Keratinocyte (primary cell): ENCODE results near the gene SH2D4B.

Experiments
- EZH2 ChIP-seq: IDR thresholded peaks from one replicate; pipeline ENCODE4 v1.6.1; 2012; ENCODE audit warnings: inconsistent platforms, mild to moderate bottlenecking, low read length, moderate library complexity
- TF ChIP-seq, protein P1 (sequence below), 3 experiments: IDR thresholded peaks in 1 of 3; conservative IDR thresholded peaks in 1 of 3; optimal IDR thresholded peaks in 1 of 3; 2 replicates in 2 of 3; 3 replicates in 1 of 3; pipeline versions ENCODE3 to v1.5.1; 2011; ENCODE audit warnings: low read length in 3 of 3, mild to moderate bottlenecking in 3 of 3, moderate library complexity in 2 of 3, control low read depth in 1 of 3, inconsistent platforms in 1 of 3; ENCODE audit not compliant: insufficient read depth in 2 of 3; ENCODE audit errors: extremely low read depth in 1 of 3

DNA sequence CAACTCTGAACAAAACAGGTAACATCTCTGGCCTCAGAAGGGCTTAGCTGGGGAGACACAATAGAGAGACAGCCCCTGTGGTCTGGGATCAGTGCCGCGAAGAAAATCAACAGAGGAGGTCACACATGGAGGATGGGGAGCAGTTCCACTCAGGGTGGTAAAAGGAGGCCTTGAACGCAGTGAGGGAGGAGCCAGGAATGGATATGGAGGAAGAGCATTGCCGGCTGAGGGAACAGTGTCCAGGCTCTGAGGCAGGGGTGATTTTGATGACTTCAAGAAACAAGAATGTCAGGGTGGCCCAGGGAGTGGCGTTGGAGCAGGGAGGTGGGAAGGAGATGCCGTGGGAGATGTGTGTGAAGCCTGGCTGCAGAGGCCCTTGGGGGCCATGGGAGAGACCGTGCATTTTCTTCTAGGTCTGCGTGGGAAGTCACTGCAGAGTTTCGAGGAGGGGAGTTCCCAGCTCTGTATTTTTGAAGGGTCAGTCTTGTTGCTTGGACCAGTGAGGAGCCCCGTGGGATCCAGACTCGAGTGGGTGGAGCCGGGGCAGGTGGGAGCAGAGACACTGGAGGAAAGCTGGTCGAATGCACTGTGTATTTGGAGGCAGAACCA lies 35.7 kb upstream of the SH2D4B start:
- TF ChIP-seq, protein P1, sequence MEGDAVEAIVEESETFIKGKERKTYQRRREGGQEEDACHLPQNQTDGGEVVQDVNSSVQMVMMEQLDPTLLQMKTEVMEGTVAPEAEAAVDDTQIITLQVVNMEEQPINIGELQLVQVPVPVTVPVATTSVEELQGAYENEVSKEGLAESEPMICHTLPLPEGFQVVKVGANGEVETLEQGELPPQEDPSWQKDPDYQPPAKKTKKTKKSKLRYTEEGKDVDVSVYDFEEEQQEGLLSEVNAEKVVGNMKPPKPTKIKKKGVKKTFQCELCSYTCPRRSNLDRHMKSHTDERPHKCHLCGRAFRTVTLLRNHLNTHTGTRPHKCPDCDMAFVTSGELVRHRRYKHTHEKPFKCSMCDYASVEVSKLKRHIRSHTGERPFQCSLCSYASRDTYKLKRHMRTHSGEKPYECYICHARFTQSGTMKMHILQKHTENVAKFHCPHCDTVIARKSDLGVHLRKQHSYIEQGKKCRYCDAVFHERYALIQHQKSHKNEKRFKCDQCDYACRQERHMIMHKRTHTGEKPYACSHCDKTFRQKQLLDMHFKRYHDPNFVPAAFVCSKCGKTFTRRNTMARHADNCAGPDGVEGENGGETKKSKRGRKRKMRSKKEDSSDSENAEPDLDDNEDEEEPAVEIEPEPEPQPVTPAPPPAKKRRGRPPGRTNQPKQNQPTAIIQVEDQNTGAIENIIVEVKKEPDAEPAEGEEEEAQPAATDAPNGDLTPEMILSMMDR (optimal IDR thresholded peaks at IDR 0.05 in 1 of 3, IDR thresholded peaks at IDR 0.05 in 1 of 3, conservative IDR thresholded peaks at IDR 0.05 in 1 of 3; ENCODE audit: extremely low read depth in 1 of 3, insufficient read depth in 2 of 3, low read length in 3 of 3) = no peak
- TF ChIP-seq EZH2 = no peak
